ACC112 (cell line): ENCODE measurements around the gene EMILIN1.
"Not testable (repeated sequence)": the region's sequence is repeated elsewhere in the genome, so short reads cannot be mapped to it uniquely, and the experiment has no call there.

Experiments used
- H2AFZ ChIP-seq: fragments of 200-600 bp; sonication (generic); one replicate; pipeline ENCODE4 v1.6.0; 2017; ENCODE audit warnings: antibody characterized with exemption, low read length; ENCODE audit not compliant: unreplicated experiment
- H3K27ac ChIP-seq: fragments of 200-600 bp; sonication (generic); 2 replicates; pipeline ENCODE4 v1.5.1; 2014; ENCODE audit warnings: low read depth, mild to moderate bottlenecking, antibody characterized with exemption, low read length, moderate library complexity
- H3K27me3 ChIP-seq: fragments of 200-600 bp; sonication (generic); 2 replicates; pipeline ENCODE4 v1.6.1; 2014; ENCODE audit warnings: mild to moderate bottlenecking, antibody characterized with exemption, low read length, moderate library complexity, mixed read lengths; ENCODE audit not compliant: insufficient read depth
- H3K36me3 ChIP-seq: fragments of 200-600 bp; sonication (generic); 2 replicates; pipeline ENCODE4 v1.6.1; 2016; ENCODE audit warnings: mild to moderate bottlenecking, antibody characterized with exemption, low read length, moderate library complexity, mixed read lengths; ENCODE audit not compliant: insufficient read depth
- H3K4me1 ChIP-seq: fragments of 200-600 bp; sonication (generic); one replicate; pipeline ENCODE4 v1.6.1; 2016; ENCODE audit warnings: low read length, mixed read lengths; ENCODE audit not compliant: insufficient read depth, unreplicated experiment, control insufficient read depth
- H3K4me3 ChIP-seq: fragments of 200-600 bp; sonication (generic); 2 replicates; pipeline ENCODE4 v1.5.1; 2014; ENCODE audit warnings: mild to moderate bottlenecking, low read depth, low read length
- H3K79me2 ChIP-seq: fragments of 200-600 bp; sonication (generic); one replicate; pipeline ENCODE4 v1.6.0; 2016; ENCODE audit warnings: low read length; ENCODE audit not compliant: control insufficient read depth, unreplicated experiment, insufficient read depth

The EMILIN1 gene

DNA sequence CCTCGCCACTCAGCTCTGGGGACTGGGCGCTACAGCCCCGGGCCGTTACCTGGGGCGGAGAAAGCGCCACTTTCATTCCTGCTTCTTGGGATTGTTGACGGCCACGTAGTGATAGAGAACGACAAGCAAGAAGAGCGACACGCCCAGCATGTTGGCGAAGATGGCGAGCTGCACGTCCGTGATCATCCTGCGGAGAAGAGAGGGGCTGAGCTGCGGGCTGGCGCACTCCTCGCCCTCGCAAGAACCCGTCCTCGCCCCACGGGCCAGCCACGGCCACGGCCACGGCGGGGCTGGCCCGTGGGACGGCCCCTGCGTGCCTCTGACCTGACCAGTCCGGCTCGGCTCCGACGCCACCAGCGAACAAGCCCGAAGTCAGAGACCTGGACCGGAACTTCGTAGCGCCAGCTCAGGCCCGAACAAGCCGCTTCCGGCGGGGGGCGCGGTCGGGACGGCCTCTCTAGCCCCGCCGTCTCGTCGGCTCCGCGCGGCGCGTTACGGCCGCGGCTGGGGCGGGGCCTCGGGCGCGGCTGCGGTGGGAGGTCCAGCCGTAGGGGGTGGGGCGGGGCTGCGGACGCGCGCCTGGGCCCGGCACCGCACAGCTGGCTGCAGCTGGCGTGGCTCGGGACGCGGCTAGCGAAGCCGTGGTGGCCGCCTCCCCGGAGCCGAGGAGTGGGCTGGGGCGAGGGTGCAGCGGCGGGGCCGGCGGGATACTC, 7.0 kb upstream of the EMILIN1 start, which contains the start of gene OST4:
OST4 (minus strand) TSS at position 378 of the 713 bp plus-strand sequence.
- Histone ChIP-seq H3K79me2 (peaks cover 39% of the 10 kb centered on the region), H3K4me1 (peaks cover 43% of the 10 kb centered on the region), H3K36me3 (peaks cover 25% of the 10 kb centered on the region; the same call in 1 of the 2 replicates), H3K27ac (peak within 1 kb of the TSS; percentile 68), H3K27me3 (no peaks in the 10 kb centered on the region), H2AFZ (peak within 1 kb of the TSS; percentile 95), H3K4me3 (peak within 1 kb of the TSS; percentile 100)

DNA sequence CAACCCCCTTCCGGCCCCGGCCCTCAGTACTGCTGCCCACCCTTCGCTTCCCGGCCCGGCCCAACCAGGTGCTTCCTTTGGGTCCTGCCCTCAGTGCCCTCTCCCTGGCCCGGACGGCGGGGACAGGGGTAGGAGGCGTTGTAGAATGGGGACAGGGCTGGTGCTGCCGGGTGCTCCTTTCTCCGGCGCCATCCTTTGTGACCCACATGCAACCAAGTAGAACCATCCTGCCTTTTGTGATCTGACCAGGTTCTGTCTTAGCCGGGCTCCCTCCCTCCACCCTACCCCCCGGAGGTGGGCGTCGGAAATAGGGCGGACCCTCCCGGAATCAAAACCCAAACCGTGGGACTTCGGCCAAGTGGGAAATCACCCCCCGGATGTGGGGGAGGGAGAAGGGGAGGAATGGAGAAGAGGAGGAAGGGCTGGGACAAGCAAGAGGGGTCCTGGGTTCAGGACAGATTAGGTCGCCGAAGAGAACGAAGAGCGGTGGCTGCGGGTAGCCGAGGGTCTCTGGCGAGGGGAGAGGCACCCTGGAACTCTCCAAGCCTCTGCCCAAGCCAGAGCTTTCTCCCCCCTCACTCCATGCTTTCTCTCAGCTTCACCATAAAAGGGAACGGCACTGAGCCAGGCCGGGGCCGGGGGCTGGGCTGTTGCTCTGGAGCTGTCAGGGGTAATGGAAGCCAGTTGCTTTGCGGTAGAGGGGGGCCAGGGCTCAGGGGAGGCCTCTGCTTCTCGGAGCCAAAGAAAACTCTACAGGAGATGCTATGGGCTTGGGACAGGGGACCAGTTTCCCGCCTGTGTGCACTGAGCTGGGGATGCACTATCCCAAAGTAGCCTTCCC, 6.2 kb upstream of the EMILIN1 start:
- H3K4me1 ChIP-seq: peaks cover 43% of the 10 kb centered on the region
- peak overlapping the region; percentile 40 for H3K27ac ChIP-seq
- H3K4me3 ChIP-seq: peak overlapping the region; percentile 100
- H3K27me3 ChIP-seq: no peaks in the 10 kb centered on the region
- H3K79me2 ChIP-seq: peaks cover 39% of the 10 kb centered on the region
- peaks cover 25% of the 10 kb centered on the region; the same call in 1 of the 2 replicates for H3K36me3 ChIP-seq
- H2AFZ ChIP-seq: peak overlapping the region; percentile 35

DNA sequence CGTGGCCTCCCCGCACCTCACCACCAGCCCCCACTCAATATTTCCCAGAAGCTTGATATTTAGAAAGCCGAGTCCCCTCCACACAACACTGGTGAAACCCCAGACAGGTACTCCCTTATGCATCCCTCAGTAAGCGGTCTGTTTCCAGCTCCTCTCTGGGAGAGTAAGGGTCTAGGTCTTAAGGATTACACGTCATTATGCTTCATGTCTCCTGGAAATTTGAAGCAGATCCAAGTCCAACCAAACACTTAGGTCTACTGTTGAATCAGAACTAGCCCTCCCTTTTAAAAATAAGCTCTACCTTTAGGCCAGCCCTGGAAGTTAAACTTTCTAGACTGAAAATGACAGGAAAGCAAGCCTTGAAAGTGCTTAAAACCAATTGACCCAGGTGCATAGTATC, 5.5 kb upstream of the EMILIN1 start:
- Histone ChIP-seq H3K4me1 (peaks cover 45% of the 10 kb centered on the region), H3K27me3 (no peaks in the 10 kb centered on the region), H2AFZ (no peak overlapping the region), H3K79me2 (peaks cover 34% of the 10 kb centered on the region), H3K36me3 (peaks cover 21% of the 10 kb centered on the region; the same call in 1 of the 2 replicates), H3K4me3 (peak overlapping the region; percentile 100; the same call in 1 of the 2 replicates), H3K27ac (peak overlapping the region; percentile 20)

DNA sequence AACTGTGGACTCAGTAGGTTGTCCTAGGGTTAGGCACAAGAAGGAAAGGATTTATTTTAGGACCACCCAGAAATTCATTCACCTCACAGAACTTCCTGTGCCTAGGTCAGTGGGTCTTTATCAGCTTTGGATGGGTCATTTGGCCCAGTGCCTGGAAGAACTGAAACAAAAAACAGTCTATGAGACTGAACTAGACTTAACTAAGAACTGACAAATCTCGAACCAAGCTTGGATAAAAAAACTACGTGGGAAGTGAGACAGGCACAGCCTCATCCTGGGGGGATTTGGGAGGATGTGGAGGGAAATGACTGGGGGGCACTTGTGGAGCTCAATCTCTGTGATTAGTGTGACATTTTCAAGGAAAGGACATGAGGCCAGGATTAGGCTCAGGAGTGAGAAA, 4.6 kb upstream of the EMILIN1 start:
- Histone ChIP-seq H2AFZ (peak overlapping the region; percentile 24), H3K4me3 (no peak overlapping the region), H3K36me3 (peaks cover 14% of the 10 kb centered on the region; the same call in 1 of the 2 replicates), H3K27me3 (no peaks in the 10 kb centered on the region), H3K27ac (0 out of 2 replicates have a peak overlapping the region, but pooled peaks have one; percentile 5), H3K79me2 (peaks cover 29% of the 10 kb centered on the region), H3K4me1 (peaks cover 45% of the 10 kb centered on the region)

DNA sequence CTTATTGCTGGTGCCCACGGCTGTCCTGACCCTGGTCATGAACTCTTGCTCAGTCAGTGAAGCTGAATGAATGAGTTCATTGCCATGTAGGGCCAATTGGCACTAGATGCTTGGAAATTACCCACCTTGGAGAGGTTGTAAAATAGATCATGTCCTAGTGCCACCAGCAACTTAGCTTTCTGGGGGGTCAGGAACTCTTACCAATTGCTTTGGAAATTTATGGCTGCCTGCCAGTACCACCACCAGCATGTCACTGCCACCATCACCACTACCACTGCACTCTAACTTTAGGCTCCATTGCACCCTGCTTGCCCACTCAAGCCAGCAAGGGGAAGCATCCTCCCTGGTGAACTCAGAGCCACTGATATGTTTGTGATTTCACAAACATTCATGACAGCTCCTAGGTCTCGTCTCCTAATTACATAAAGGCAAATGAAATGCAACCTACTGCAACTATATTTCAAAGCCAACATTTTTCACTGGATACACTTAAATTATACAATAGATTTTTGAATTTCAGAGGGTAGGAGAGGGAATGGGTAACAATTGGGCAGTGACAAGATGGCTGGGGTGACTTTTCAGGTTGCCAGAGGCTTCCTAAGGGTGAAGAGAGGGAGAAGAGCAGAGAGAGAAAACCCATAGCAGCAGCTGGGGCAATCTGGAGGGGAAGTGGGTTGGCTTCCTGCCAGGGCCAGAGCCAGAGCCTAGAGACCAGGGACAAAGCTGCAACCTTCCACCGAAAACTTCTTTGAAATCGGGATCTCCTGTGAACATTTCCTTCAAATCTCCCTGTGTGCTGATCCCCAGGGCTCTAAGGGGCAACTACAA, 3.5 kb upstream of the EMILIN1 start:
- Histone ChIP-seq H3K79me2 (peaks cover 29% of the 10 kb centered on the region), H3K27ac (no peak overlapping the region), H2AFZ (no peak overlapping the region), H3K36me3 (peaks cover 2% of the 10 kb centered on the region; the same call in 1 of the 2 replicates), H3K4me3 (no peak overlapping the region), H3K4me1 (peaks cover 37% of the 10 kb centered on the region), H3K27me3 (no peaks in the 10 kb centered on the region)

DNA sequence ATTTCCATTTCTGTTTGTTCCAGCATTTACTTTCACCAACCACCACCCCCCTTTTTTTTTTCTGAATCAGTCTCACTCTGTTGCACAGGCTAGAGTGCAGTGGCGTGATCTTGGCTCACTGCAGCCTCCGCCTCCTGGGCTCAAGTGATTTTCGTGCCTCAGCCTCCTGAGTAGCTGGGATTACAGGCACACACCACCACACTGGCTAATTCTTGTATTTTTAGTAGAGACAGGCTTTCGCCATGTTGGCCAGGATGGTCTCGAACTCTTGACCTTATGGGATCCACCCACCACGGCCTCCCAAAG, 2.9 kb upstream of the EMILIN1 start:
- Histone ChIP-seq H3K4me1 (peaks cover 37% of the 10 kb centered on the region), H3K79me2 (peaks cover 29% of the 10 kb centered on the region)
- not testable (repeated sequence) for H3K4me3 ChIP-seq, H3K36me3 ChIP-seq, H3K27ac ChIP-seq, H2AFZ ChIP-seq, H3K27me3 ChIP-seq

DNA sequence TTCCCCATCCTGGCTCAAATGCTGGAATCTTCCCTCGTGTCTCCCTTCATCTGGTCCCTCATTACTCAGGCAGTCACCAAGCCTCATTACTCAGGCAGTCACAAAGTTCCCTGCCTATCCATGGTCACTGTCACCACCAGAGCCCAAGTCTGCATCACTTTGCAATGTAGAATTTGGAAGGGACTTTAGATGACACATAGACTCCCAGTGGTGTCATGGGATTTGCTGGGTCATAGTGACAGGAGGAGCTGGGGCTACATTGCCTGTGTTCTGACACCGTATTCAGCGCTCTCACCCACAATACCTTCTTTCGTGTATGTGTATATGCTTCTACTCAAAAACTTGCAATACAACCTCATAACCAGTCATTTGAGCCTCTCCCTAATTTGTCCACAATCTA, 2.1 kb upstream of the EMILIN1 start:
- no peak overlapping the region for H3K27ac ChIP-seq
- H3K4me1 ChIP-seq: peaks cover 42% of the 10 kb centered on the region
- H2AFZ ChIP-seq: no peak overlapping the region

DNA sequence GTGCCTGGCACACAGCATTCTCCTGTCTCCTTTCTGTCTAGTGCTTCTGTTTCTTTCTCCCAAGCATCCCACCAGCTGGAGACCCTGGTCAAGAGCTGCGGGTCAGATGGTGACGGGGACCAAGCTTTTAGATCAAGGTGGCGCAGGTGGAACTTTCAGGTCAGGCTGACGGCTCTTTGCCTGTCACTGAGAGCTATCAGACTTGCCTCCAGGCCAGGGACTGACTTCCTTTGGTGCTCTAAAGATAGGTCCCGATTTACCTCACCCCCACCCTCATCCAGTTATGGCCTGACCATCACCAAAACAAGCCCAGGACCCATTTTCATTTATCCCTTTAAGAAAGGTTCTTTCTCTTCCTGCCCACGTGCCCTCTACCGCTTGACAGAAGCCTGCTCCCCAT, 1.2 kb upstream of the EMILIN1 start:
- Histone ChIP-seq H3K27me3 (no peaks in the 10 kb centered on the region), H2AFZ (no peak overlapping the region), H3K36me3 (no peaks in the 10 kb centered on the region), H3K27ac (no peak overlapping the region), H3K79me2 (peaks cover 24% of the 10 kb centered on the region), H3K4me1 (peaks cover 48% of the 10 kb centered on the region), H3K4me3 (no peak overlapping the region)

More for the DNA sequence above, 2.1 kb upstream of the EMILIN1 start:
- Histone ChIP-seq H3K36me3 (no peaks in the 10 kb centered on the region), H3K79me2 (peaks cover 23% of the 10 kb centered on the region), H3K27me3 (no peaks in the 10 kb centered on the region), H3K4me3 (no peak overlapping the region)

DNA sequence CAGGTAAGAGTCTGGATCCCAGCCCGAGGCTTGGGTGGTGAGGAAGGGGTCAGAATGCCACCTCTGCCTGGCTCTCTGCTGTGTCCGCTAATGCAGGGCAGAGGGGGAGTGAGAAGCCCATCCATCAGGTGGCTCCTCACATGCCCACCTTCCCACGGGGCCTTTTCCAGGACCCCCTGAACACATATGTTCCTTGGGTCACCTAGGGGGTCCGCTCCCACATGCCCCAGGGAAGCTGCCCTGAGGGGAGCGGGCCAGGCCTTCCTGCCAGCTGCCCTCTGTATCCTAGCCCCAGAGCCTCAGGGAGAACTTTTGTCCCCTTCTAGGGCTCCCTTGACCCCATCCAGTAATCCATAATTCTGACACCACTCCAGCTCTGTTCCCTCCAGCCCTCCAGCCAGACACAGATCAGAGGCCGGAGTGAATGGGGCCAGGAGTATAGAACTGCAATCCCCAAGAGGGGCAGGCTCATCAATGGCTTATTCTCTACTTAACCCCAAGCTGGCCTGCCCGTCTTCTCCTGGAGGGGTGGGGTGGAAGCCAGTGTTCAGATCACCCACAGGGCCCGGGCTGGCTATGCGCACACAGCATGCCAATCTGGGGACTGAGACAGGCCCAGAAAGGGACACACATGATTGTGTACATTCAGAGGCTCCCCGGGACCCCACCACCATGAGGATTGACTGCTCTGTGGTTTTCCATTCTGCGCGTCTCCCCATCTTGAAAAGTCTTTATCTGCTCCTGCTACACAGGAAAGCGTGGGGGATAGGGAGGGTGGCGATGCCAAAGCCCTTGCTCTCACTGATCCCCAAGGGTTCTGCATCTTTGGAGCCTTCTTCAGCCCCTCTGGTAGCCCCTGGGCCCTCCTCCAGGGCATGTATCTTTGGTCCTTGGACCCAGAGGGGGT, 1.1 kb downstream of the EMILIN1 start:
- Histone ChIP-seq H3K4me1 (peaks cover 32% of the 10 kb centered on the region), H3K79me2 (peaks cover 25% of the 10 kb centered on the region), H3K27ac (peak overlapping the region; percentile 62), H3K4me3 (peak overlapping the region; percentile 93), H3K36me3 (no peaks in the 10 kb centered on the region), H2AFZ (peak overlapping the region; percentile 32), H3K27me3 (no peaks in the 10 kb centered on the region)
